Ovary (tissue), 9 donors: Measurements from ENCODE around the gene CACNA1C. TPM values are rescaled to one million over a fixed set of nuclear protein-coding genes. Genes with fewer than 3 reads are reported as not detected.

Experiments
- DNase-seq, 5 donors: peaks; one replicate each; pipeline ENCODE4 v3.0.0-alpha.2; 2019 to 2020
- H3K27ac ChIP-seq, 2 donors: fragments of 200-600 bp; one replicate each; pipeline versions ENCODE4 v1.5.1 to v1.8.0; 2019 to 2022
- H3K27me3 ChIP-seq: fragments of 200-600 bp; one replicate; pipeline ENCODE4 v1.8.0; 2022
- H3K36me3 ChIP-seq: fragments of 200-600 bp; sonication (generic); one replicate; pipeline ENCODE4 v1.5.1; 2019
- H3K4me1 ChIP-seq: one replicate; pipeline ENCODE4 v1.8.1; 2013; ENCODE audit warnings: mild to moderate bottlenecking, moderate library complexity; ENCODE audit not compliant: insufficient read depth
- H3K4me3 ChIP-seq: fragments of 200-600 bp; sonication (generic); one replicate; pipeline ENCODE4 v1.5.1; 2017
- H3K9me3 ChIP-seq, 2 donors: fragments of 200-600 bp in 1 of 2; sonication (generic) in 1 of 2; one replicate each; pipeline versions ENCODE4 v1.5.1 to v1.8.1; 2013 to 2019; ENCODE audit warnings: mild to moderate bottlenecking in 1 of 2, moderate library complexity in 1 of 2
- CTCF ChIP-seq, 3 donors: fragments of 450-650 bp in 2 of 3; fragments of 200-600 bp in 1 of 3; IDR thresholded peaks; one replicate each; pipeline versions ENCODE4 v1.5.1 to v1.8.0; 2016 to 2022; ENCODE audit warnings: antibody characterized with exemption in 3 of 3, mild to moderate bottlenecking in 1 of 3
- EP300 ChIP-seq: sonication (generic); formaldehyde crosslinking; IDR thresholded peaks from one replicate; pipeline ENCODE4 v1.6.1; 2017; ENCODE audit warnings: antibody characterized with exemption
- POLR2A ChIP-seq: fragments of 450-650 bp; IDR thresholded peaks from one replicate; pipeline ENCODE4 v1.6.1; 2017; ENCODE audit warnings: antibody characterized with exemption, mild to moderate bottlenecking, moderate library complexity
- WGBS, 3 donors: extraction: QIAGEN DNeasy Blood & Tissue Kit in 1 of 3; methylation state at CpG; one replicate each; pipeline versions ENCODE4 v1.1.5 to v1.1.7; 2013 to 2017; 5-methylcytosine and 5-hydroxymethylcytosine counted together
- intact Hi-C, 4 donors: fragments of 100-400 bp; cut with DNase I; formaldehyde crosslinking; loops; one replicate each; pipeline versions ENCODE4 v1.11.0 to v1.15.1; 2022 to 2023
- polyA plus RNA-seq, 2 donors: library from polyadenylated mRNA; stranded (reverse); fragments of 200-250 nt in 1 of 2; fragments of 350-450 nt in 1 of 2; fragmentation: Illumina TruSeq in 1 of 2; extraction: RNeasy Lipid Tissue Mini Kit (QIAGEN cat#74804) in 1 of 2; gene quantifications; one replicate each; pipeline ENCODE4 v1.2.3, GENCODE V29; 2013 to 2014
- total RNA-seq, 7 donors: library from RNA; depleted of rRNA in 2 of 7; stranded (reverse); fragments of >200 nt in 2 of 7; fragmentation: NEBNext Ultra II Directional in 3 of 7; extraction: Animal tissue kit (Norgen Biotek cat#: 25700) in 3 of 7; gene quantifications; one replicate each; pipeline versions ENCODE4 v1.1.0 to v1.2.4, GENCODE V29; 2016 to 2023
- donor health status: DM: no; HTN: no; CAD: no; lungs with moderate emphysema.
- donor health status: DM: no; HTN: no; CAD: no.
- donor health status: Bipolar disorder and iron deficiency.
- donor health status: DM: yes; HTN: yes; CAD: no.
- donor health status: DM: no; HTN: no; CAD: no.
- donor health status: DM: yes; HTN: yes; CAD: no.

The CACNA1C gene
- total and polyA plus RNA-seq, 9 donors = 2.2 to 8.3 (median 3.7) TPM

DNA sequence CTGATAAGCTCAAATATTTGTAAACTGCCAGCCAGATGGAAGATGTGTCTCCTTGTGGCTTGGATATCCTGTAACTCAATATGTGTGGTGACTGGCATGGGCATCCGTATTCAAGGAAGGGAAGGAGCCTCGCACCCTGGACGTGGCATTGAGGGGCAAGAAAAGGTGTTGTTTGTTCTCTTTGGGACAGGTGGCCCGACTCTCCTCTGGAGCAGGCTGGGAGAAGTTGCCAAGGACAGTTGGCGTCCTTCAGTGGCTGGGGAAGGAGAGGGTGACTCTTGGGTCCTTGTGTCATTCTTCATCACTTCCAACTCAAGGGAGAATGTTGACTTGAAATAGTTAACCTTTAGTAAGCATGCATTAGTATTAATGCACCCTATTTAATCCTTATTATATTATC, 39.6 kb downstream of the CACNA1C start:
- Histone ChIP-seq H3K4me1 (no peaks in the 10 kb centered on the region), H3K27me3 (no peaks in the 10 kb centered on the region), H3K27ac (no peak overlapping the region), H3K9me3 (no peaks in the 10 kb centered on the region), H3K4me3 (no peak overlapping the region), H3K36me3 (no peaks in the 10 kb centered on the region)
- DNase-seq = no peak
- TF ChIP-seq POLR2A (no peak), CTCF (IDR thresholded peaks at IDR 0.05) (no peak), EP300 (no peak)
- intact Hi-C loops = no loop called here
- WGBS, 3 donors = 87 to 94% (median 90%) methylated on average over 5 of the region's 5 CpGs

DNA sequence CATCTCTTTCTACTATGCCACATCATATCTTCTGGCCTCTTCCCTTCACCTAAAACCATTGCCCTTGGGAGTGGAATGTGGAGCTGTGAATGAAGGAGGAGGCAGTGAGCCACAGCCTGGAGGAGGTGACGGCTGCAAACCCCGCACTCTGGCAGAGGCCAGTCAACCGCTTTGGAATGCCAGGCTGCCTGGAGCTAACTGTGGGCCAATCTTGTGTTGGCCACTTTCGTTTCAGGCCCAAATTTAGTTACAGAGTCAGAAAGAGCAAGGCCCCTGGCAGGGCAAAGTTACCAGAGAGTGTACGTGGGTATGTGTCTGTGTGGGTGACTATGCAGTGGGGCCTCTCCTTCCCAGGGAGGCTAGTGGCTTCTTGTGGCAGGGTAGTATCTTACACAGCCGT, 40.1 kb downstream of the CACNA1C start:
- Histone ChIP-seq H3K4me1 (no peaks in the 10 kb centered on the region), H3K9me3 (no peaks in the 10 kb centered on the region), H3K27ac (no peak overlapping the region), H3K4me3 (no peak overlapping the region), H3K36me3 (no peaks in the 10 kb centered on the region), H3K27me3 (no peaks in the 10 kb centered on the region)
- no peak for DNase-seq
- 83 to 85% (median 84%) methylated on average over 6 of the region's 6 CpGs for WGBS, 3 donors
- intact Hi-C loops = no loop called here
- no peak for TF ChIP-seq CTCF (IDR thresholded peaks at IDR 0.05)
- TF ChIP-seq POLR2A = no peak
- TF ChIP-seq EP300 = no peak

DNA sequence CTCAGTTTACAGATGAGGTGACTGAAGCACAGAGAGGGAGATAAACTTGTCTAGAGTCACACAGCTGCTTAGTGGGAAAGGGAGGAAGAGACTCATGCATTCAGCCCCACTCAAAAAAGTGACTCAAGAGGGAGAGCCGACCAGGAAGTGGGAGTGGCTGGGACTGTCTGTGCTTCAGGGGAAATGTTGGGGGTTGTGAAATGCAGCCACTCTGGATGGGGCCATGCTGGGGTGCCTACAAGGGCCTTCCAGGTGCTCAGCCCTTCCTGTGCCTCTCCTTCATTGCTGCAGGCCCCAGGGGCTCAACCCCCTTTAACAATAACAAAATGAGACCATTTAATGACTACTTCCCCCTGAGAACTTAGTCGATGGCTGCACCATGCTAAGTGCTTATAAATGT, 41.8 kb downstream of the CACNA1C start:
- no peak overlapping the region for H3K27ac ChIP-seq
- WGBS, 3 donors = 29 to 33% (median 30%) methylated on average over 2 of the region's 2 CpGs
- TF ChIP-seq CTCF (IDR thresholded peaks at IDR 0.05) (no peak), POLR2A (no peak), EP300 (no peak)

DNA sequence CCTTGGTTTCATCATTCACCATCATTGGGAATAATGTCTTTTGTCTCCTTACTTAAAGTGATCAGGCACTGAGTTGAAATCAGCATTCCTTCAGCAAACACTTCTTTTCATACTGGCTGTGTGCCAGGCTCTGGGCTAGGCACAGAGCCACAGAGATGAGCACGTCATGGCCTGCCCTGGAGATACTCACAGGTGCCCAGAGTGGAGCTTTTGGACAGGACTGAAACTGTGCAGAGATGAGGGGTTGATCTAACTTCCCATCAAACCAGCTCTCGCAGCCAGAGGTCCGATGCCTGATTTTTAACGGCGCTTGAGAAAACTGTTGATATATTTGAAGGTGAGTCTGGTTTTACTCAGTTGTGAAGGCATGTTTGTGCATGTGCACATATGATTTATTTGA, 43.1 kb downstream of the CACNA1C start:
- H3K4me3 ChIP-seq = no peak overlapping the region
- intact Hi-C loops = no loop called here
- no peaks in the 10 kb centered on the region for H3K36me3 ChIP-seq
- no peak for DNase-seq
- no peak overlapping the region for H3K27ac ChIP-seq
- H3K4me1 ChIP-seq = no peaks in the 10 kb centered on the region
- no peaks in the 10 kb centered on the region for H3K27me3 ChIP-seq
- TF ChIP-seq CTCF (IDR thresholded peaks at IDR 0.05) = no peak
- TF ChIP-seq POLR2A = no peak
- TF ChIP-seq EP300 = no peak
- H3K9me3 ChIP-seq = no peaks in the 10 kb centered on the region
- WGBS, 3 donors = 70 to 86% (median 81%) methylated on average over 5 of the region's 5 CpGs

More for the DNA sequence above, 41.8 kb downstream of the CACNA1C start:
- no peaks in the 10 kb centered on the region for H3K27me3 ChIP-seq
- no peak for DNase-seq
- intact Hi-C loops = no loop called here
- no peaks in the 10 kb centered on the region for H3K36me3 ChIP-seq
- H3K4me3 ChIP-seq = no peak overlapping the region
- no peaks in the 10 kb centered on the region for H3K9me3 ChIP-seq
- H3K4me1 ChIP-seq = no peaks in the 10 kb centered on the region

GRCh38 chr12:2097617-2098016, 44.8 kb downstream of the CACNA1C start:
- TF ChIP-seq CTCF (IDR thresholded peaks at IDR 0.05) (no peak), EP300 (no peak), POLR2A (no peak)
- H3K27ac ChIP-seq = no peak overlapping the region
- no peaks in the 10 kb centered on the region for H3K36me3 ChIP-seq
- intact Hi-C loops = no loop called here
- no peak for DNase-seq
- no peaks in the 10 kb centered on the region for H3K9me3 ChIP-seq
- WGBS, 3 donors = 85 to 90% (median 87%) methylated on average over 7 of the region's 7 CpGs
- no peaks in the 10 kb centered on the region for H3K4me1 ChIP-seq
- no peaks in the 10 kb centered on the region for H3K27me3 ChIP-seq
- H3K4me3 ChIP-seq = no peak overlapping the region
